GM18951 (cell line): ENCODE data around the gene ADAM17.
"Not testable (repeated sequence)": the region's sequence is repeated elsewhere in the genome, so short reads cannot be mapped to it uniquely, and the experiment has no call there.

Experiments
- POLR2A ChIP-seq: IDR thresholded peaks from 4 replicates; pipeline ENCODE4 v1.6.1; 2011; ENCODE audit warnings: mild to moderate bottlenecking; ENCODE audit not compliant: insufficient read length, insufficient read depth; ENCODE audit errors: extremely low read depth
- in situ Hi-C: fragments of 300-500 bp; cut with MboI; formaldehyde crosslinking; loops from one replicate; pipeline ENCODE4 v1.12.0; 2022; ENCODE audit warnings: low sequenced_read_pairs, mixed read lengths, inconsistent platforms; ENCODE audit not compliant: unreplicated experiment

ADAM17 gene

DNA sequence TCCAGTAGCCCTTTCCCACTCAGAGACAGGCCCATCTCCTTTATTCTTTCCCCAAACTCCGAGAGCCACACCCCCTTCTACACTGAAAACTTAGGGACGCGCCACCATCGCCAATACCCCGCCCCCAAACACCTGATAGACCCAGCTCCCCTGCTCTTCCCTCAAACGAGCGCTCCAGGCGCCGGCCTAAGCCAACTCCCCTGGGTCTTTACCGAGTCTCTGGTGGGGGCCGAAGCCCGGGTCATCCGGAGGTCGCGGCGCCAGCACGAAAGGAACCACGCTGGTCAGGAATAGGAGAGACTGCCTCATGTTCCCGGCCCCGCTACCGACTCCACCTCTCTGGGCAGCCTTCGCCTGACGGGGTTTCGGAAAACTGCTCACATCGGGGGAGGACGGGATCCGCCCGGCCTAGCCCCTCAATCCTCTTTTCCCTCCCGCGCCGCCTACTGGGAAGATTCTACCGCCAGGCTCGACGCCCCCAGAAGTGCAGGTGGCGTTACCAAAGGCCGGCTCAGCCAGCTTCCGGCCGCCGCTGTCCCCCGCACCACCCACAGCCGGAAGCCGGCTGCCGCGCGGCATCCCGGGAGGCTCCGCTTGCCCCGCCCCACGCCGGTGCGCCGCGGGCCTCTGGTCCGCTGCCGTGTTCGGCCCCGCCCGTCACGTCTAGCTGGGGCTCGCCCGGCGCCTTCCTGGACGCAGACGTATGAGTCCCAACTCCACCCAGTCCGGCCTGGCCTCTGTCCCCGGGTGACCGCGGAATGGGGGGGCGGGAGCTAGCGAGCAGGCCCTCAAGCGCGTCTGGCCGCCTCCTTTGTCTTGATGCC, at the start of gene ADAM17:
TSS of gene ADAM17 (minus strand) at position 534 of the 824 bp plus-strand sequence. CDS start at position 309, 225 bp downstream.
- TF ChIP-seq POLR2A = peak; percentile 96
- in situ Hi-C loops = no loop called here

DNA sequence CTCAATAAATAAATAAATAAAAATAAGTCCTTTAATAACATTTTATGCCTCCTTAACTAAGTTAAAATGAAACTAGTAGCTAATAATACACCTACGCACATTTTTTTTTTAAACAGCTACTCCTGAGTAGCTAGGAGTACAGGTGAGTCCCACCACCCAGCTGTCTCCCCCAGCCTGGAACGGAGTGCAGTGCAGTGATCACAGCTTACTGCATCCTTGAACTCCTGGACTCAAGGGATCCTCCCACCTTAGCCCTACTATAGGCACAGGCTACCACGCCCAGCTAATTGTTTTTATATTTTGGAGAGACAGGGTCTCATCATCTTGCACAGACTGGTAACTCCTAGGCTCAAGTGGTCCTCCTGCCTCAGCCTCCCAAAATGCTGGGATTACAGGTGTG, 46.8 kb upstream of the ADAM17 start:
- in situ Hi-C loops = no loop called here

DNA sequence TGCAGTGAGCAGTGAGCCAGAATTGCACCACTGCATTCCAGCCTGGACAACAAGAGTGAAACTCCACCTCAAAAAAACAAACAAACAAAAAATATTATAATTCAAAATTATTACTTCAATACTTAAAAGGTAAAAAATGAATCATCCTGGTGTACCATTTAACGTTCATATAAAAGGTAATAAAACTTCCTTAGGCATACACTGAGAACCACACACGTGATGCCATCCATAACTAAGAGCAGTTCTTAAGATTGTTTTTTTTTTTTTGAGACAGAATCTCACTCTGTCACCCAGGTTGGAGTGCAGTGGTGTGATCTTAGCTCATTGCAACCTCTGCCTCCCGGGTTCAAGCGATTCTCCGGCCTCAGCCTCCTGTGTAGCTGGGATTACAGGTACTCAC, 45.8 kb upstream of the ADAM17 start:
- no peak for TF ChIP-seq POLR2A
- in situ Hi-C loops = no loop called here

More for the DNA sequence above, 46.8 kb upstream of the ADAM17 start:
- TF ChIP-seq POLR2A = no peak

DNA sequence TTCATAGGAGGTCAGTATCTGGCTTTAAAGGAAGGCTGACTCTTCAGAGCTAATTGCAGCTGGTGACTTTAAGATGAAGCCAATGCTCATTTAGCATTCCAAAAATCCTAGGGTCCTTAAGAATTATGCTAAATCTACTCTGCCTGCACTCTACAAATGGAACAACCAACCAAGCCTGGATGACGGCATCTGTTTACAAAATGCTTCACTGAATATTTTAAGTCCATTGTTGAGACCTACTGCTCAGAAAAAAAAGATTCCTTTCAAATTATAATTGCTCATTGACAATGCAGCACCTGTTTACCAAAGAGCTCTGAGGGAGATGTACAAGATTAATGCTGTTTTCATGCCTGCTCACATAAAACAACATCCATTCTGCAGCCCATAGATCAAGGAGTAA, 43.8 kb upstream of the ADAM17 start:
- in situ Hi-C loops = no loop called here
- TF ChIP-seq POLR2A = no peak

- no peak for TF ChIP-seq POLR2A
- in situ Hi-C loops = no loop called here
Measured at GRCh38 chr2:9596621-9597311, 41.1 kb upstream of the ADAM17 start.

DNA sequence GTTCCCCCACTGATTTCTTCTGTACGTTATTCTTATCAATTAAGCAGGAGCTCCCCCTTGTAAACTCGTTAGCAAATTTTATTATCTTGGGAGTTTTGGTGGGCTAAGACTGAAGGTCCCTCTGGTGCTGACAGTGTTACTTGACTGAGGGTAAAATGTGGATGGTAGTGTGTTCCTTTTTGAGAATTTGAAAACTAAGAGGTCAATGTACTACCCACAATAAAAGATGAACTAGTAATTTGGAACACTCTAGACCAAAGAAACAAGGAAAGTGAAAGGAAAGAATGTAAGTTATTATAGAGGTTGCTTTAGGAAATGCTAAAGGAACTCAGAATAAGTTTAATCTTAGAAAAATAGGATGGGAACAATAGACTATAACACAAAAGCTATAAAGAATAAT, 40.1 kb upstream of the ADAM17 start:
- in situ Hi-C loops = no loop called here
- no peak for TF ChIP-seq POLR2A

DNA sequence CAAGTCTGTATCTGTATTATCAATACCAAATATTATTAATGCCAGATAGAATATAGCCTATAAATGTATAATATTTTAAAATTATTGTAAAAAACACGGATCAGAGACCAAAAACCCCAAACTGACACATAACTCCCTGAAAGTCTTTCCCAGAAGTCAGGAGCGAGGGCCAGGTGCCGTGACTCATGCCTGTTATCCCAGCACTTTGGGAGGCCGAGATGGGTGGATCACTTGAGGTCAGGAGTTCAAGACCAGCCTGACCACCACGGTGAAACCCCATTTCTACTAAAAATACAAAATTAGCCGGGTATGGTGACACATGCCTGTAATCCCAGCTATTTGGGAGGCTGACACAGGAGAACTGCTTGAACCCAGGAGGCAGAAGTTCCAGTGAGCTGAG, 39.6 kb upstream of the ADAM17 start:
- in situ Hi-C loops = not testable (repeated sequence)

DNA sequence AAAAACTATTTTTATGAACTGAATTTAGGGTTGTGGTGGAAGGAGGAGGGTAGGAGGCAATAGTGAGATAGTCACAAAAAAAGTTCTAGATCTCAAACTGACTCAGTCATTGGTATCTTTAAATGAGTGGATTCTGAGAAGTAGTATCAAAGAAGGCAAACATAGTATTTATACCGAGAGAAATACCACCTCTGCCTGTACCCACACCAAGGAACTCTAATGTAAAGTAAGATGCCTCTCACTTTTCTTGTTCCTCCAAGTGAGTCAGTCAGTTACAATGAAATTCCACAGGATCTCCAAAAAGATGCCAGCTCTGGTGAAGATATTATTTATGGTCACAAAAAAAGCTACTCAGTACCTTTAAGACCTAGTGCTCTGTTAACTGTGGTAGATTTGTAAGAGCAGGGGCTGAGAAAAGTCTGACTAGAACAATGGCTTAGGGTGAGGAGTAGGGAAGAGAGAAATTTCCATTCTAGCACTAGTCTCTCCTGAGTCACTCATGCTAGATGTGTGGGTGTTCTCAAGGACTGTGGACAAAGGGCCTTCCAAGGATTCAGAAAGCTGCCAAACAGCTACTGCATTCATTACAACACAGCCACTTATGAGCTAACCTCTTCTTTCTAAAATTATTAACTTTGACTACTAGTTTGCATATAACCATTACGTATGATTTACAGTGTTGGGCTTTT, 38.9 kb upstream of the ADAM17 start:
- TF ChIP-seq POLR2A = no peak
- in situ Hi-C loops = no loop called here

- no peak for TF ChIP-seq POLR2A
- in situ Hi-C loops = no loop called here
Measured at GRCh38 chr2:9593925-9594324, 38.3 kb upstream of the ADAM17 start.

DNA sequence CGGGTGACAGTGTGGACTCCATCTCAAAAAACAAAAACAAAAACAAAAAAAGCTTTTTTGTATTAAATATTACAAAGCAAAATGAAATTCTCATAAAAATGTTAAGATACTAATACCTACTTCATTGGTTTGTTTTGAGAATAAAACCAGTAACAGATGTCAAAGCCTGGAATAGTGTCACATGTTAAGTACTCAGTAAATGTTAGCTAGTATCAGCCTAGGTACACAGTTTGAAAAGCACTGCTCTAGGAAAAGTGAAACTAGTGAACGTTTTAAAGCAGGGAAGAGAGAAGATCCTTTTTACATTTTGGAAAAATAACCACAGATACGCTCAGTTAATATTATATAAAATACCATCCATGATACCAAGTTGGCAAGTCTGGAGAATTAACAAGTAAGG, 37.1 kb upstream of the ADAM17 start:
- TF ChIP-seq POLR2A = no peak
- in situ Hi-C loops = no loop called here

GRCh38 chr2:9590641-9591040, 35.0 kb upstream of the ADAM17 start:
- no peak for TF ChIP-seq POLR2A
- in situ Hi-C loops = no loop called here

- TF ChIP-seq POLR2A = no peak
- in situ Hi-C loops = no loop called here
Measured at GRCh38 chr2:9586465-9586864, 30.8 kb upstream of the ADAM17 start.

DNA sequence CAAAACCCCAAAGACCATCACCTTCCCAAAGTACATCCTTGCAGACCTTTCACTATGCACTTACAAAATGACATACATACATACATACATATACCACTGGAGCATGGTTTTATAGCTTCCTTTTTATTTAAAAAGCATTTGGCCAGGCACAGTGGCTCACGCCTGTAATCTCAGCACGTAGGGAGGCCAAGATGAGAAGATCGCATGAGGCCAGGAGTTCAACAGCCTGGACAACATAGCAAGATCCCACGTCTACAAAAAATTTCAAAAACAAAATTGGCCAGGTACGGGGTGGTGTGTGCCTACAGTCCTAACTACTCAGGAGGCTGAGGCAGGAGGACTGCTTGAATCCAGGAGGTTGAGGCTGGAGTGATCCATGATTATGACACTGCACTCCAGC, 29.9 kb upstream of the ADAM17 start:
- no peak for TF ChIP-seq POLR2A
- in situ Hi-C loops = no loop called here

DNA sequence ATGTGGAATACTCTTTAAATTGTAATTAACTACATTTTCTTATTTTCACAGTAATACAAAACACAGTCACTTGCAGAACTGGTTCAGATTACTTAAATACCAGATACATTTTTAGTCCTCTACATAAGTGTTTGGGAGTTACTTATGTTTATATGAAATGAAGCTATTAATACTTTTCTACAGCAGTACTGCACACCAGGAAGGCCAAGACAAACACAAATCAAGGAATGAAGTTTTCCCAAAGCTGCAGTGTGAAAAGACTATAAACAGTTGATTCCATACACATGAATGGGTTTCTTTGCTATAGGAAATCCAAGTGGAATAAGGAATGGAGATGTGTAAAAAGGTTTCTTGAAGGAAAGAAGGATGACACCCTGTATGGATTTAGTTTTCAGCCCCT, 29.3 kb upstream of the ADAM17 start:
- in situ Hi-C loops = not testable (repeated sequence)
